HG03039 (cell line): Measurements from ENCODE around the gene ALS2.
"Not testable (repeated sequence)": the region's sequence is repeated elsewhere in the genome, so short reads cannot be mapped to it uniquely, and the experiment has no call there.

Experiments used
- ATAC-seq: cut with Tn5 transposase; IDR thresholded peaks from one replicate; pipeline ENCODE4 v1.9.1; 2021; ENCODE audit warnings: mild to moderate bottlenecking, moderate library complexity; ENCODE audit not compliant: unreplicated experiment

ALS2 gene

DNA sequence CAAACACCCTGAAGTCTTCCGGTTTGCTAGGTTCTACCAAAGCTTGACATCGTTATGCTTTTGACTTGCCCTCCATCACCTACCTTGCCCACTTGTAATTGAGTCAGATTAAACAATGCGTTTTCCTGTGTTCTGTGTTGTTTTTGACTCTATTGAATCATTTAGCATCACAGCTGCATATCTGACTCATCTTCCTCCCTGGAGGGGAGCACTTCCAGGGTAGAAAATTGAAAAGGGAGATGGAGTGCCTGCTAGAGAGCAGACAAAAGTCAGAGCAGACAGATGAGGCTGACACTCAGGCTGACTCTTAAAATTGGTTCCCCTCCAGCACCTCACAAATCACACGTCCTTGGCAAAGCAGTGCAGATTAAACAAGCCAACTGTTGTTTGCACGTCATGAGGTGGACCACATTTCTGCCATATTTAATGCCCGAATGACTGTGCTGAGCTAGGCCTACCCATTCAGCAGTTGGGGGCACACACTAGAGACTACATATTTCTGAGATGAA, 84.5 kb downstream of the ALS2 start:
- ATAC-seq, result no peak

DNA sequence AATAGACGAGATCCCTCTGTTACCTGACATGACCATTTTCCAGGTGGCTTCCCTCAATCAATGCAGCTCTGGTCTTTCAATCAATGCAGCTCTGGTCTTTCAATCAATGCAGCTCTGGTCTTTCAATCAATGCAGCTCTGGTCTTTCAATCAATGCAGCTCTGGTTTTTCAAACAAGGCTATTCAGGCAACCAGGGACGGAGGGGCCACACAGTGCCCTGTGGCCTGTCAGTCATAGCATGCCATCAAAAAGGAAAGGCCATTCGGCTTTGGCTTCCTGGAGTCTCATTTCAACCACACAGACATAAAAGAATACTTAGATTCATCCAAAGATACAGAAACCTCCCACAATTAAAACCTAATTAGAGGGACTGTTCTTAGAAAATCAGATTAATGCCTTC, 95.6 kb downstream of the ALS2 start:
- ATAC-seq, result no peak

DNA sequence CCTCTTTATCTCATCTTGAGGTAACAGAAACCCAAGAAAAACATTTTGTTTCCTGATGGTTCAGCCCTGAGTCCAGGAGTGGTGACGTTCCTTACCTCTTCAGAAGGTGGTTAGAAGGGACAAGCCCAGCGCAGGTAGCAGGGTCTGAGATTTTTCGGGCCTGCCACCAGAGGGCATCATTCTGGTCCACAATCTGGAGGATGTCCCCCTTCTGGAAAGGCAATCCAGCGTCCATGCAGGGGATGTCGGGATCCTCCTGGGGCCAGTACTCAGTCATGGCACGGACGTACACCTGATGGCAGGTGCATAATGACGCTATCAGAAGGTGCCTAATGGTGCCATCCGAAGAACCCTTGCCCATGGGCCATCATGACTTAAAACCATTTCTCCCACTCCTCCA, 100.0 kb downstream of the ALS2 start:
- no peak for ATAC-seq

DNA sequence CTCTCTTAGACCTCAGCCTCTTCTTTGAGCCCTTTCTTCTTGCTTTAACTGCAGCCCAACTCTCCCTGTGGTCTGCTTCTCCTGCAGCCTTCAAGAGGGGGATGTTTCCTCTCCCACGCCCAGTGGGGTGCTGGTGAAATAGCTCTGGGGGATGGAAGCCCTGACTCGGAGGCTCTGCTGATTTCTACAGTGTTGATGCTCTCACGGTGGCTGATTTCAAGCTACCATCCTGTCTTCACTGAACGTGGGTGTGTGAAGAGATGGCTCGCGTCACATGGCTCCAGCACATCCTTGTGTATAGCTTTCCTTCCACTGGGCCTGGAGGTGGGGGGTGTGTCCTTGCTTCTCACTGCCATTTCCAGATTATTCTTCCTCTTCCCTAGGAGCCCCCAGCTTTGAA, 102.3 kb downstream of the ALS2 start:
- no peak for ATAC-seq

DNA sequence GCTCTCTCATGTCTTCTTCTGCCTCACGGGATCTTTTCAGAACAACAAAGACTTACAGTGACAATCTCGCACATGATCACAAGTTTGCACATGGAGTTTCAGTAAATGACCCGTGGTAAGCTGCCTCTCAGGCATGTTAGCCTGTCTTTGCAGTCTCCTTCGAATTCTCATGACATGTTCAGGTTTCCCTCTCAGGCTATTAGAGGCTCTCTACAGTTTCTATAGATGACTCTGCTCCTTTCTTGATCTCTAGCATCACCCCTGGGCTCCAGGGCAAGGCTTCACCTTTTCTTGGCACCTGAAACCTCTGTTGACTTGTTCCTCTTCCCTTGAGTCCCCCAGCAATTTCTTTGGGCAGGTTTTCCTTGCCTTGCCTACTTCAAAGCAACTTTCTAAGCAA, 105.3 kb downstream of the ALS2 start:
- no peak for ATAC-seq

DNA sequence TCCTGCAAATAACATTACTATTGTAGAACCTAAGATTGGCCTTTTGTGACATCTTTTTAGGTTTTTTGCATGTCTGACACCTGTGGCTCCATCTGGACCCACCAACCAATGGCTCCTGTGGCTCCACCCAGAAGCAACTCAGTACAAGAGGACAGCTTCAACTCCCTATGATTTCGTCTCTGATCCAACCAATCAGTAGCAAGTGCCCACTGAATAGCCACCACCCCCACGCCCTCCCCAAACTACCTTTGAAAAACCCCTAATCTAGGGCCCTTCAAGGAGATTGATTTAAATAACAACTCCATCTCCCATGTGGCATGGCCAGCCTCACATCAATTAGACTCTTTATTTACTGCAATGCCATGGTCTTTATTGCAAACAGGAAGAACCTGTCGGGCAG, 105.9 kb downstream of the ALS2 start:
- ATAC-seq, result no peak

DNA sequence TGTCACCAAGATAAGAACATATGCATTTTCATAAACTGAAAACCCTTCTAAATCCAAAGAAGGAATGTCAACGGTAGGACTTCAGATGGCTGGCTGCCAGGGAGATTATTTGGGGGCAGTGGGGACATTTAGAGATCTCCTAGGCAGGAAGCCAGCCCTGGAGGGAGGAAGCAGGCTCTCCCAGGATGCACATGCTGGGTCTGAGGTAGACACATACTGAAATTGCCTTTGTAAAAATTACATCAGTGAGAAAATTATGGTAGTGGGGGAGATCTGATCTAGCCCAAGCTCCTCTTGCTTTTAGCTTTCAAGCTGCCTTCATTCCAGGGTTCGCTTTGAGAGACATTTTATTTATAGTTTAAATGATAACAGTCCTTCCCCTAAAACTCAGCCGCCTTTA, 106.4 kb downstream of the ALS2 start:
- ATAC-seq, result no peak

DNA sequence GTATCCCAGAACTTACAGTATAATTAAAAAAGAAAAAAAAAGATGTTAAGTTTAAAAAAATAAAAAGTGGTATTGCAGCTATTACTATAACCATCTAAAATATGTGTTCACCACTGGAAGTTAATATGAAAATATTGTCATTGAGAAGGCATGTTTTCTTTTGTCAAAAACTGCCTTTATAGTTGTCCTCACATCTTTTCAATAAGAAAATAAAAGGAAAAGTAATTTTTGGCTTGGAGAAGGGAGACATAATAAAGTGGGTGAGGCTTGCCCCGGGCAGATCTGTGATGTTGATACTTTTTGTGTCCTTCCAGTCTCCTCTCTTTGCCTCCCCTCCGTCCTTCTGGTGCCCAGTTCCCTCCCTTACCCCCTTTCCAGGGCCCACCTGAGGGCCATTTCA, 107.2 kb downstream of the ALS2 start:
- ATAC-seq, result no peak

DNA sequence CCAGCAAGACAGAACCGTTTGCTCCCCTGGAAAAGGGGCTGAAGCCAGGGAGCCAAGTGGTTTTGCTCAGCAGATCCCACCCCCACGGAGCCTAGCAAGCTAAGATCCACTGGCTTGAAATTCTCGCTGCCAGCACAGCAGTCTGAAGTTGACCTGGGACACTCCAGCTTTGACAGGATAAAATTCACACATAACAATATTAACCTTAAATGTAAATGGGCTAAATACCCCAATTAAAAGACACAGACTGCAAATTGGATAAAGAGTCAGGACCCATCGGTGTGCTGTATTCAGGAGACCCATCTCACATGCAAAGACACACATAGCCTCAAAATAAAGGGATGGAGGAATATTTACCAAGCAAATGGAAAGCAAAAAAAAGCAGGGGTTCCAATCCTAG, 109.5 kb downstream of the ALS2 start:
- ATAC-seq, result not testable (repeated sequence)

DNA sequence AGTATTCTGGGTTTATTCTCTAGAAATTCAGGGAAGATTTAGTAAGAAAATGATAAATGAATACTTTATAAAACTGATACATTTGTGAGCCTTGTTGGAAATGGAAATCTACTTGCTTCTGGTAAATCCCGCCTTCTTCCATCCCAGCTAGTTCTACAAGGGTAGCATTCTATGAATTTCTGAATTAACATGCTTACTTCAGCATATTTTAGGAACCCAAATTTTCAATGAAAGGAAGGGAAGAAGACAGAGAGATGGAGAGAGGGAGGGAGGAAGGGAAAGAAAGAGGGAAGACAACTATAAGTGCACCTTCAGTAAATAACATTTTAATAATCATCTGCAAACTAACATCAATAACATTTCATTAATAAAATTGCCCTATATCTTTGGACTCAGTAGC, 110.9 kb downstream of the ALS2 start:
- ATAC-seq, result no peak

DNA sequence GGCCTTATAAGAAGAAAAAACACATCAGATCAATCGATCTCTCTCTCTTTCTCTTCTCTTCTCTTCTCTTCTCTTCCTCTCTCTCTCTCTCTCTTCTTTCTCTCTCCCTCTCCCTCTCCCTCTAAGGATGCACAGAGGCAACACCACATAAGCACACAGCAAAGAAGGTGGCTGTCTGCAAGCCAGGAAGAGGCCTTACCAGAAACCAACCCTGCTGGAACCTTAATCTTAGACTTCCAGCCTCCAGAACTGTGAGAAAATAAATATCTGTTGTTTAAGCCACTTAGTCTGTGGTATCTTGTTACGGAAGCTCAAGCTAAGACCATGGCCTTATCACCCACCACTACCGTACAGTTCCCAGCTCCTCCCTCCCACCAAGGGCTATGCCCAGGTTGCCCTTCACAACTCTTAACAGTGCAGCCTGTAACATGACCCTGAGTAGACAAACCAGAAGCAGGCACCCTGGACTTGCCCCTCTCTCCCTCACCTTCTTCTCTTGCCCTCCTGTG, 112.3 kb downstream of the ALS2 start:
- ATAC-seq, result no peak

DNA sequence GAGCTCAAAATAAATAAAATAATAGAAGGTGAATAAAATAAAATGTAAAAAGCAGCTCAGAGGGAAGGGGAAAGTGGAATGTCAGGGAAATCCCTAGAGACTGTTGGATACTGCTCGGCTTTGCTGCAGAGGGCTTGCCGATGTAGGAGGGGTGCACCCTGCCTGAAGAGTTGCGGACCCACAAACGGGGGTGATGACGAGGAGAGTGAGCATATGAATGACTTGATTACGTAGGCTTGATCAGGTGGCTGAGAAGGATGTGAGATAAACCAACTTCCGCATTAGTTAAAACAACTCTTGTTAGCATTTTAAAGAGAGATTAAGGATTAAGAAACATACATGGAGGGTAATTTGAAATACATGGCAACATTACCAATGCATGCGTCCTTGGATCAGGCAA, 116.4 kb downstream of the ALS2 start:
- no peak for ATAC-seq

DNA sequence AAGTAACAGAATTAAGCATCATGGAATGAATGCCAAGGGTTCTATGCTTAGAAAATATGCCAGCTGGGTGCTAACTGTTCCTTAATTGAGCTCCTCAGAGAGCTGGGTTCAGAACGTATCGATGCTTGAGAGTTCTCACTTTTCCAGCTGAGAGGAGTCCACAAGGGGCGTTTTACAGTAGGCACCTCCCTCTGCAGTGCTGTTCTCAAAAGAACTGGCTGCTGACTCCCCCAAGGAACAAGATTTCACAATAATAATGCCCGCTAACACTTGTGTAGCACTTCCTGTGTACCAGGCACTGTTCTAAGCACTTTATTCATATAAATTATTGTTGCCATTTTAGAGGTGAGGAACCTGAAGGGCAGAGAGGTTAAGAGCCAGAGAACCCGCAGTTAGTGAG, 119.4 kb downstream of the ALS2 start:
- no peak for ATAC-seq

DNA sequence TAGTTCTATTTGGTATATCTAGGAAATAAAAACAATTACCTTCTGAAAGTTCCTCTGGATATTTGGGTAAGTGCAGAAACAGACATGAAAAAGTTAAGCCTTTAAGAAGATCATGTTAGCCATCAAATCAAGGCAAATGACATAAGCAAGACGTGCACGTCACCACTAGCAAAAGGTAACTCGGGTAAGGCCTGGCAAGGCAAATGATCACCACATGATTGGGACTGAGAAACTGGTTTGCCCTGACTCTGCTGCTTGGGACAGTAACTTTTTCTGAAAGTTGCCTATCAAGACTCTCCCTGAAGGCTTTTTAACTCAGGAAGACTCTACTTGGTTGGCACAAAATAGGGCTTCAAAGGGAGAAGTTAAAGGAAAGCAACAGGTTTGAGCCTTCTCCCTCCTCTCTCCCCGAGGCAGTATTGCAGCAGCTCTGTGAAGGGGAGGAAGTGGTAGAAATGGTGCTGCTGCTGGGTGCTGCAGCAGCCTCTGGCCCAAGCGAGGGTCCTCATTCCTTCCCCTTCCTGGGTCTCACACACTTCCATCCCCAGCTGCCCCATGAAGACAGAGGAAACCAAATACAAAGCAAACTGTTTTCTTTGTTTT, 120.3 kb downstream of the ALS2 start:
- ATAC-seq, result no peak

DNA sequence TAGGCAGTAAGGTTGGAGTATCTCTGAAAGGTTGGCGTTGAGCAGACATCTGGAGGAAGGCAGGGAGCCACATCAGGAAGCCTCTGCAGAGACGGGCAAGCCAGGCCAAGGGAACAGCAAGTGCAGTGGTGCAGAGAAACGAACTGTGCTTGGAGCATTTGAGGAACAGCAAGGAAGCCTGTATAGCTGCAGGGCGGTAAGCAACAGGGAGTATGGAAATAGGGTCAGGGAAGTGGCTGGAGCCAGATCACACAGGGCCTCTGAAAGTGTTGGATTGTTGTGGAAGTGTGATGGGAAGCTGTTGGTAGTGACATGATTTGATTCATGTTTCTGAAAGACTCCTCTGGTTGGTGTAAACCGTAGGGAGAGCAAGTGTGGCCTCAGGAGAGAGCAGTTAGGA, 124.0 kb downstream of the ALS2 start:
- no peak for ATAC-seq

DNA sequence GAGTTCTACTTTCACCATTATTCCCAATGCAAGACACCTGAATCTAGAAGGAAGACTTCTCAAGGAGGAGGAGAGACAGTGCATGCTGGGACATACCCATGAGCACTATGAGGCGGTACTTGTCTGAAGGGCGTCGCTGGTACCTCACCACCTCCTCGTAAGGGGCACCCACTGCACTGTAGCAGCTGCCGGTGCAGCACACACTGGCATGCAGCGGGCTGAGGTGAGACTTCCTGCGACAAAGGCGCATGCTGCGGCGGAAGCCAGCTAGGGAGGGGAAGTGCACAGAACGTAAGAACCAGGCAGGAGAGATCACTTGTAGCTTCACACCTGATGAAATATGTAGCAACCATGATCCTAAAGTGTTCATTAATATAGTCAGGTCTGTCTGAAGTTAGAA, 124.6 kb downstream of the ALS2 start:
- no peak for ATAC-seq

DNA sequence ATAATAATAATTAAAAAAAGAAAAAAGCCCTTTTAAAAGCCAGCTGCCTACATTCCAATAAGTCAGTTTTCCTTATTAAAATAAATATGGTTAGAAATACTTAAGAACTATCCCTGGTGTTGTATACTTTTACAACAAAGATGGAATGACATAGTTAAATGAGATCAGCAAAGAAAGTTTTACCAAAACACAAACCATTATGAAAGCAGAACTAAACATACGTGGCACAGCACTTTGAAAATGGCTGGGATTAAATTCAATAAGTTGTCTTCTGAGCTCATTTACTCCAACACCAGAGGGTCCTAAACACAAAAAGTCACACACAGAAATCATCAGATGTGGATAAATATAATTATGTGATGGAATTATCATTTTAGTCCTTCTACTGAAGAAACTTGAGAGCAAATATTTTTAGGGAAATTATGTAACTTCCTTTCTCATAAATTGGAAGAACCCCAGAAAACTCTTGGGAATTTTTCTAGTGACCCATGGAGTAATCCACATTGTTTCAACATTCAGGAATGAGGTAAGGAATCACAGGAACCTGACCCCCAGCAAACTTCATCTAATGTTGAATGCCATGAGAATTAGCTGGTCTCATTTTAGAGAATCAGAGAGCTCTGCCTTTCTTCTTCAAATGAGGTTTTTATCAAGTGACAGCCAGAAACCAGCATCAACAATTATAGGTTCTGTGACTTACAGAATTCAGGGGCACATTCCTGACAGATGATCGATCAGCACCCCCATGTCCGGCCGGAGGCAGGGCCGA, 125.9 kb downstream of the ALS2 start:
- no peak for ATAC-seq

DNA sequence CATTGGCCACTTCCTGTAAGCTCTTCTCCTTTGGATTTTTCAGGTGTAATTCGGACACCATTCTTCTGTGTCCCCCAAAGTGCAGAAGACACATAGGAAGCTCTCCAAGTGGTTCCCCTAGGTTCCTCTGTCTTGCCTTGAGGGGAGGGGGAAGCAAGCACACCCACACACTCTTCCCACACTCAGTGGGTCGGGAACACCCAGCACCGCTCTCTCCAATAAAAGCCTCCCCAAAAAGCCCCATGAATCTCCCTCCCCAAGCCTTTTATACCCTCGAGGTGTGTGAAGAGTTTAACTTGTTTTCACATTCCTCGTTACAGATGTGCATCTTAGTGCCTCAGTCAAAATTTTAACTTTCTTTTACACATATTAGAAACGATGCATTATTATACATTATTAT, 127.5 kb downstream of the ALS2 start:
- ATAC-seq, result no peak
